Posterior cingulate gyrus (tissue), 11 donors: ENCODE measurements around the gene ECI1.
"Not testable (repeated sequence)": the region's sequence is repeated elsewhere in the genome, so short reads cannot be mapped to it uniquely, and the experiment has no call there.

Experiments used
- DNase-seq, 10 donors: peaks; one replicate each; pipeline versions ENCODE4 v3.0.0 to v3.0.0-alpha.2; 2020 to 2021; ENCODE audit warnings: mixed read lengths in 3 of 10
- intact Hi-C: fragments of 100-400 bp; cut with DNase I; formaldehyde crosslinking; loops from one replicate; pipeline ENCODE4 v1.15.1; 2023

Gene ECI1

GRCh38 chr16:2258530-2258929 lies 7.1 kb upstream of the ECI1 start:
- intact Hi-C loops = not testable (repeated sequence)
- DNase-seq = peak in 1 of 10 donors; percentile 7

DNA sequence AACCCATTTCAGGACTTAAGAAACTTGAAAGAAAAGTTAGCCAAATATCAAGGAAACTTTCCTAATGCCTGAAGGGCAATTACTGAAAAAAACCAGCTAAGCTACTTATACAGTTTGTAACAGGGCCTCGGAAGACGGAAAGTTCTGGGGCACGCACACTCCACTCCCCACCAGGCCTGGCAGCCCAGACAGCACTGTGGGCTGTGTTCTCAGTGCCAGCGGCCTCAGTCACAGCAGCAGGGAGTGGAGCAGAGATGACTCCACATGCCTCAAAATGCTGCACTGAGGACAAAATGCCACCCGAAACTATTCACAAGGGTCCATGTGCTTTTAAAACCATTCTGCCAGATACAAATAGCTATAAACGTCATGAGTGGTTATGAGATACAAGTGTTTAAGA lies 6.3 kb upstream of the ECI1 start:
- peak in 3 of 10 donors; percentile 37 to 75 (median 66) for DNase-seq
- intact Hi-C loops = no loop called here

DNA sequence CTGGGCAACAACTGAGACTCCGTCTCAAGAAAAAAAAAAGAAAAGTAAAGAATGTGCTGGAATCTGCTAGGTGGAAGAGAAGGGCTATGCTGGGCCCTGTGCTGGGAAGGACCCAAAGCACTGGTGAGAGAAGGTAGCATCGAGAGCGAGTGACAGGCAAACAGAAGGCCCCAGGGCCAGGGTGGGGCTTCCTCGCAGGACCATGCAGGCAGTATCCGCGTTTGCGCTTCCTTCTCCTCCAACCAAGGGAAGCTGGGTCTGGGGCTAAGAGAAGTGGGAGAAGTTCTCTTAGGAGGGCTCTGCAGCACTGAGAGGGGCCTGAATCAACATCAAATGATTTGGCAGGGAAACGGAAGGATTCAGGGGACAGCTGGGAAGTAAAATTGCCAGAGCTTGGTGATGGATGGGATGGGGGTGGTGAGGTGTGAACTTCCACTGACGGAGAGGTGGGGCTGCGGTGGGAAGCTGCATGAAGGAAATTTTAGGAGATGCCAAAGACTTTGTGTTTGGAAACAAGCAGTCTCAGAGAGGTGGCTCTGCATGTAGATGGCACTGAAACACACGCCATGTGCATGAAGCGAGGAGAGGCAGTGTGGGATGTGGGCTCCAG lies 5.2 kb upstream of the ECI1 start:
- intact Hi-C loops = no loop called here
- peak in 3 of 10 donors; percentile 18 to 82 (median 80) for DNase-seq

- peak in 1 of 10 donors; percentile 26 for DNase-seq
- intact Hi-C loops = no loop called here
Observed at GRCh38 chr16:2253293-2253692, 1.9 kb upstream of the ECI1 start.

- DNase-seq = no peak
- intact Hi-C loops = no loop called here
Observed at GRCh38 chr16:2252806-2253148, 1.4 kb upstream of the ECI1 start.

DNA sequence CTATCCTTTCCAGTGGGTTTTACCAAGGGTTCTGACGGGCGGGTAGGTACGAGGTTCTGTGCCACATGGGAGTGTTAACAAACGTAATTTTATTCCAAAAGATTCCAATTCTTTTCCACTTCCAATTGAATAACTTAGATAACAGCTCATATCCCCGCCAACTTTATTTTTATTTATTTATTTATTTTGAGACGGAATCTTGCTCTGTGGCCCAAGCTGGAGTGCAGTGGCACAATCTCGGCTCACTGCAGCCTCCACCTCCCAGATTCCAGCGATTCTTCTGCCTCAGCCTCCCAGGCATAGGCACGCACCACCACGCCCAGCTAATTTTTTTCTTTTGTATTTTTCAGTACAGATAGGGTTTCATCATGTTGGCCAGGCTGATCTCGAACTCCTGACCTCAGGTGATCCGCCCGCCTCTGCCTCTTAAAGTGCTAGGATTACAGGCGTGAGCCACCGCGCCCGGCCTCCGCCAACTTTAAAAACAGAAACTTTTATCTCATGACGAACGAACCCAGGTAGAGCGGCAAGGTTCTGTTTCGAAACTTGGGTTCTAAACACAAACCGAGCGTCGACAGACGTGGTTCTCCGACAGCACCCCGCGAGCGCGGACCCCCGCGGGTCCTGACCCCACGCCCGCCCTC lies 613 bp downstream of the ECI1 start:
- DNase-seq = no peak
- intact Hi-C loops = loop anchor here (1.0 kb wide), 1 partner anchor 95 kb away; the partner anchor contains the start of gene TRAF7

DNA sequence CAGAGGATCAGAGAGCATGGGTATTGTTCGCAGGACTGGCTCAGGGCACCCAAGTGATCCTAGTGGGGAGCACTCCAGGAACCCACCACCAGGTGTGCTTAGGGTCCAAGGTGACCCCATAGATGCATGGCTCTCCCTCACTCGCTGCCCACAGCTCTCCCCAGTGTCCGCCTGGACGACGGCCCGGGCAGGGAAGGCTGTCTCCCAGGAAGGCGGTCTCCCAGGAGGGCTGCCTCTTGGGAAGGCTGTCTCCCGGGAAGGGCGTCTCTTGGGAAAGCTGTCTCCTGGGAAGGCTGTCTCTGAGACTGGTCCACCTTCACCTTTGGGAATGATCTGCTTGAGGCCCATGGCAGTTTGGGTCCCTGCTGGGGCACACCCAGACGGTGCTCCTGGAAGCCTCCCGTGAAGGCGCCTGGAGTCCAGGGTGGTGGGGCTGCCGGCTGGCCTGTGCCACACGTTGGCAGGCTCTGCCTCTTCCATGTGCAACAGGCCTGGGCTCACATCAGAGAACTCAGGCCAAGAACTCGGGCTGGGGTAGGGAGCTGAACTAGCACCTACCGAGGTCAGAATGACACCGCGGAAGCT lies 5.0 kb downstream of the ECI1 start:
- peak in 1 of 10 donors; percentile 61 for DNase-seq
- intact Hi-C loops = no loop called here

DNA sequence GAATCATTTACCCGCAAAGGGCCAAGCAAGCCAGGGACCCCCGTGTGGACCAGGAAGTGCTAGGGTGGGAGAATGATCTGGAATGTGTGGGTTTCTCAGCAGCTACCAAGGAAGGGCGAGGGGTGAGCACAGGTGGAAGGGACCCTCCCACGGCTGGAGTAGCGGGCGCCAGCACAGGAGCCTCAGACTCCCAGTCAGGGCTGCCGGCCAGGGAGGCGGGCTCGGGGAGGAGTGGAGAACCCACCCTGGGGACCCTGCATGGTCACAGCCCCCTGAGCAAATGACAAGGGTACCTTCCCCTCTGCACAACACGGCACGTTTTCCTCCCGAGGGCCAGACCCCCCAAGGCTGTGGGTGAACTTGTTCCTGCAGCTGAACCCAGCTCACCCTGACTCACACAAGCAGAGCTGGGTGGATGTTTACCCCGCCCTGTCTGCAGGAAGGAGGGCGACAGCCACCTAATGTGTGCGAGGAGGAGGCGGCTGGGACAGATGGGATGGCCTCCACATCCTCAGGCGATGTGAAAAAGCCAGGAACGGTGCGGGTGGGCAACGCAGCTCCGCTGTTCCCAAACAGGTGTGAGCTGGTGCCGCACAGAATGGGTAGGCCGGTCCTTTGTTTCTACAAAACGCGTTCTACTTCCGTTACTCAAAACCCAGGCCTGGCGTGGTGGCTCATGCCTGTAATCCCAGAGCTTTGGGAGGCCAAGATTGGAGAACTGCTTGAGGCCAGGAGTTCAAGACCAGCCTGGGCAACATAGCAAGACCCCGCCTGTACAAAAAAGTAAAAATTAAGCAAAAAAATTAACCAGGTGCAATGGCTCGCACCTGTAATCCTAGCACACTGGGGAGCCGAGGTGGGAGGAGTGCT lies 6.2 kb downstream of the ECI1 start:
- DNase-seq = peak in 1 of 10 donors; percentile 65
- intact Hi-C loops = no loop called here

DNA sequence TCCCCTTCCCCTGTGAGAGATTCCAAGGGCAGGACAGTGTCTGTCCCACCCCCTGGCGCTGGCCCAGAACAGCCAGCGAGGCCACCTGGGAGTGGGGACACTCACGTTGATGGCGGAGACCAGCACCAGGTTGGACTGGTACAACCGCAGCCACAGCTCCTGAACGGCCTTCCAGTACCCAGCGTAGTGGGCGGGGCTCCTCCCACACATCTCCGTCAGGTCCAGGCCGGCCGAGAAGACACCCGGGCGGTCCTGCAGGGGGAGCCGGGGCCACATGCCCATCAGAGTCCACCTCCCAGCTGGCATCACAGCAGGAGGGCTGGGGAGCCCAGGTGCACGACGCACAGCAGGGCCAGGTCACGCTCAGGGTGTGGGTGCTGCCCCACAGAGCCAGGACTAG lies 7.1 kb downstream of the ECI1 start:
- intact Hi-C loops = no loop called here
- peak in 1 of 10 donors; percentile 69 for DNase-seq

DNA sequence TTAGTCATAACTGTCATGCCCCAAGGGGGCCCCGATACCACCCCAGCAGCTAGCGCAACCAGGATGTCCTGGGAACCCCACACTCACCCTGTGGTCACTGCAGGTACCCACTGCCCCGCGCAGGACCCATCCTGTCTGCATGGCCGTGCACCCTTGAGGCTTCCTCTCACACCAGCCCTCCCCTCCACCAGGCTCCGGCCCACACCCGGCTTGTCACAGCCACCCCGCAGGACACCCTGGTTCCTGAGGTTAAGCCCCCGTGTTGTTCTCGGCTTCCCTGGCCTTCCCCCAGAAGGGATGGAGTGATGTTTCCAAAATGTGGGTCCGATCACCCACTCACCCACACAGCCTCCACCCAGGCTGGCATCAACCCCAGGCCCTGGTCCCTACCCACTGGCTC lies 7.6 kb downstream of the ECI1 start:
- peak in 1 of 10 donors; percentile 59 for DNase-seq
- intact Hi-C loops = no loop called here

DNA sequence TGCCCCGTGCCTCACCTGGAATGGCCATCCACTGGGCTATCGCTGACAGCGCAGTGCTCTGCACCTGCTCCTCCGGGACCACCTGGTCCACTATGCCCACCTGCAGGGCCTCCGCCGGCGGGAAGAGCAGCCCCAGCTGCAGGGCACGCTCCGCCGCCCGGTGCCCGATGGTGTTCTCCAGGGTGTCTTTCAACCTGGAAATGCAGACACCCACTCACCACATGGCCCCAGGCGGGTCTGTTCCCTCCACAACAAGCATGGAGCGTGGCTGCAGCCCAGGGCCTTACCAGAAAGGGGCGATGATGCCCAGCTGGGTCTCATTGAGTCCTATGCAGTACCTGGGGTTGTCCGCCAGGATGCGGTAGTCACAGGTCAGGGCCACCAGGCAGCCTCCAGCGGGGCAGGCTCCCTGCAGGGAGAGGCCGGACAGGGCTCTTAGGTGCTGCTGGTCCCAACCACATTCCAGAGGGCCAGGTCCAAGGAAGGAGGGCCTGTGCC lies 8.3 kb downstream of the ECI1 start:
- peak in 1 of 10 donors; percentile 71 for DNase-seq
- intact Hi-C loops = no loop called here

DNA sequence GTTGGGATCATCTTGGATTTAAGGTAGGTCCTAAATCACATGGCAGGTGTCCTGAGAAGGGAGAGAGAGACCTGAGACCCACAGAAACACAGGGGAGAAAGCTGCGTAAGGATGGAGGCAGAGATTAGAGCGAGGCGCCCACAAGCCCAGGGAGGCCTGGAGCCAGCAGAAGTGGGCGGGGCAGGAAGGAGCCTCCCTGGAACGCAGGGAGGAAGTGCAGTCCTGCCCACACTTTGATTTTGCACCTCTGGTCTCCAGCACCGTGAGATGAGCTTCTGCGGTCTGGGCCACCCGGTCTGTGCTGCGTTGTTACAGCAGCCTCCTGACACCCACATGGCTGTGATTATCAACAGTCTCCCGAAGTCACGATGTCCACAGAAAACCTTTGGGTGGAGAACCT lies 8.8 kb downstream of the ECI1 start:
- peak in 4 of 10 donors; percentile 34 to 90 (median 67) for DNase-seq
- intact Hi-C loops = no loop called here

GRCh38 chr16:2240331-2240730 lies 11.1 kb downstream of the ECI1 start:
- not testable (repeated sequence) for DNase-seq

DNA sequence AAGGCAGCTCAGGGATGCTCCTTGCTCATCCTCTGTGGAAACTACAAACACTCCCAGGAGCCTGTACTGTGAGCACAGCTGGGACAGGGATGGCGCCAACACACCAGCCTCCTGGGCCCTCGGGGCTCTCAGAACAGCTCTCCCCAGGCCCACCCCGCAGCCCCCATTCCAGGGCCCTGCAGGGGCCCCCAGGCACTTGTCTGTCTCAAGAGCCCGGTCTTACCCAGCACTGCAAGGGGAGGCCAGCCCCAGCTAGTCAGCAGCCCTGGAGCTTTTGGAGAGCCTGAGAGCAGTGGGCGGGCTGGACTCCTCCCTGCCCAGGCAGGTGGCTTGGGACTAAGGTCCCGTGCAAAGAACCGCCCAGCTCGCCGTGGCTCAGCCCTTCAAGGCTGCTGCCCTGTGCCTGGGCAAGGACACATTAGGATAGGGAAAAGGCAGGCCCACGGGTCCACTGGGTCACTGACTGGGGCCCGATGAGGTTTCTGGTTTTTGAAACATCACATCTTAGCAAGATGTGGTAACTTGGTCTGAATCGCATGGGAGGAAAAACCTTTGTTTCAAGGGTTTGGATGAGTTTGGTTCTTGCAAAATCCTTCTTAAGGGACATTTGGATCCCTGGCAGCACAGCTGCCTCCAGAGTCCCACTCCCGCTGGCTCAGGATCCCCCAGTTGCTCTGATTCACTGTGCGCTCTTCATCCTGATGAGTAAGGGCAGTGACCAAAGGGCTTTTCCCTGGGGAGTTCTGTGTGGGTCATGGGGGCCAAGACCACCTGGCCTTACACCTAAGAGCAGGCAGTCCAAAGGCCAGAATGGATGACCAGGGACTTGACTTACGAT lies 12.3 kb downstream of the ECI1 start:
- DNase-seq = no peak
- intact Hi-C loops = no loop called here

More at GRCh38 chr16:2240331-2240730, 11.1 kb downstream of the ECI1 start:
- intact Hi-C loops = not testable (repeated sequence)

DNA sequence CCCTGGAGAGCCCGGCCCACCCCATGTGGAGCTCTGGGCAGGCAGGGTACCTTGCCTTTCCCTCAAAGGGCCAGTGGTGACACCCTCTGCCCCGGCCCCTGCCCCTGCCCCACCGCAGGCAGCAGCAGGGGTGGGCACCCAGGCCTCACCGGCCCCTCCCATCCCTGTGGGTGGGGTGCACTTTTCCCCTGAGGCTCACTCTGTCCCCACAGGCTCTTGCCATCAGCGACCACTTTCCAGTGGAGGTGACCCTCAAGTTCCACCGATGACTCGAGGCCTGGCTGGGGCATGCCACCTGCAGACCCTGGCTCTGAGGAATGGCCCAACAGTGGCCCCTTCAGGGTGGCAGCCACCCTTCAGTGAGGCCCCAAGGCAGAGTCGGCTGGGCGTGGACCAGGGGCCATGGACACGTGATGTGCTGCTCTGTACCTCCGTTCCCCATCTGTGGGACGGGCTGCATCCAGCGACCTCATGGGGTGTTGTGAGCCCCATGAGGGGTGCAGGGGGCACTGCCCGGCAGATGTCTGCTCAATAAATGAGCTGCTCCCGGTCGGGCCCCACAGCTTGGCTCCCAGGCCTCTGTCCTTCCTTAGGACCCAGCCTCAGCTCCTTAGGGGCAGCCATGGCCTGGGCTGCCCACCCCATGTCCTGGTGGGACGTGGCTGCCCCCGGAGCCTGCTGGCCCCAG lies 13.1 kb downstream of the ECI1 start:
- no peak for DNase-seq
- intact Hi-C loops = no loop called here

GRCh38 chr16:2237493-2238149 lies 13.8 kb downstream of the ECI1 start:
- intact Hi-C loops = no loop called here
- DNase-seq = no peak

DNA sequence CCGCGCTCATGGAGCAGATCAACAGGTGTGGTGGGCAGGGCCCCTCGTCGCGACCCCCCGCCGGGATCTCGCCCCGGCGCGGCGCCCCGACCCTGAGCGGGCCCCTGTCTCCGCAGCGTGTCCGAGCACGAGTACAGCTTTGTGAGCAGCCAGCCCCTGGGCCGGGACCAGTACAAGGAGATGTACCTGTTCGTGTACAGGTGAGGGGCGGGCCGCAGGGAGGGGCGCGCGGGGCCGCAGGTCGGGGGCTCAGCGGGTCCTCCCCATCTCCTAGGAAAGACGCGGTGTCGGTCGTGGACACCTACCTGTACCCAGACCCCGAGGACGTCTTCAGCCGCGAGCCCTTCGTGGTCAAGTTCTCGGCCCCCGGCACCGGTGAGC lies 14.3 kb downstream of the ECI1 start:
- intact Hi-C loops = no loop called here
- no peak for DNase-seq

GRCh38 chr16:2236337-2237101 lies 14.9 kb downstream of the ECI1 start, which contains the start of gene DNASE1L2:
DNASE1L2 (plus strand) TSS chr16:2236444; CDS start chr16:2236817, 373 bp downstream.
- intact Hi-C loops = no loop called here
- DNase-seq = no peak
